Testis (tissue), 3 donors: ENCODE measurements around the gene DNAJC15. TPM values are rescaled to one million over a fixed set of nuclear protein-coding genes. Genes with fewer than 3 reads are reported as not detected.
A peak's percentile ranks its signal among the peaks of the same experiment; 100 is the strongest.

Source experiments
- DNase-seq: peaks from one replicate; pipeline ENCODE4 v3.0.0-alpha.2; 2019
- H3K27ac ChIP-seq, 2 donors: fragments of 200-600 bp; sonication (generic); one replicate each; pipeline ENCODE4 v1.5.1; 2019
- H3K27me3 ChIP-seq: fragments of 200-600 bp; sonication (generic); one replicate; pipeline ENCODE4 v1.5.1; 2019
- H3K36me3 ChIP-seq: fragments of 200-600 bp; sonication (generic); one replicate; pipeline ENCODE4 v1.5.1; 2017; ENCODE audit warnings: low read depth; ENCODE audit errors: missing control alignments
- H3K4me1 ChIP-seq: fragments of 200-600 bp; sonication (generic); one replicate; pipeline ENCODE4 v1.5.1; 2019
- H3K4me3 ChIP-seq, 2 donors: fragments of 200-600 bp; sonication (generic); one replicate each; pipeline ENCODE4 v1.5.1; 2017 to 2019
- H3K9me3 ChIP-seq: fragments of 200-600 bp; sonication (generic); one replicate; pipeline ENCODE4 v1.5.1; 2017
- POLR2A ChIP-seq: fragments of 450-650 bp; IDR thresholded peaks from one replicate; pipeline ENCODE4 v1.6.1; 2017; ENCODE audit warnings: antibody characterized with exemption, mild to moderate bottlenecking, moderate library complexity
- WGBS, 2 donors: methylation state at CpG; one replicate each; pipeline ENCODE4 v1.1.5; 2018; 5-methylcytosine and 5-hydroxymethylcytosine counted together
- intact Hi-C: fragments of 100-400 bp; cut with DNase I; formaldehyde crosslinking; loops from one replicate; pipeline ENCODE4 v1.15.1; 2023; ENCODE audit warnings: low total_unique reads
- polyA plus RNA-seq: library from polyadenylated mRNA; stranded (reverse); fragments of 350-450 nt; fragmentation: Illumina TruSeq; extraction: RNeasy Lipid Tissue Mini Kit (QIAGEN cat#74804); gene quantifications from one replicate; pipeline ENCODE4 v1.2.3, GENCODE V29; 2014; ENCODE audit warnings: low read depth, low replicate concordance; ENCODE audit not compliant: insufficient read depth
- total RNA-seq, 2 donors: library from RNA; depleted of rRNA; stranded (reverse); fragments of >200 nt; gene quantifications; one replicate each; pipeline ENCODE4 v1.2.3, GENCODE V29; 2016
- TF ChIP-seq, protein P1 (sequence below), 3 experiments: fragments of 450-650 bp in 2 of 3; fragments of 200-600 bp in 1 of 3; sonication (generic) in 1 of 3; IDR thresholded peaks; one replicate each; pipeline ENCODE4 v1.5.1; 2016 to 2019; ENCODE audit warnings: antibody characterized with exemption in 3 of 3, mild to moderate bottlenecking in 2 of 3, moderate library complexity in 1 of 3

The DNAJC15 gene
- total and polyA plus RNA-seq, 3 donors from 2014 or later = 11.8 to 49.8 (median 17.2) TPM

DNA sequence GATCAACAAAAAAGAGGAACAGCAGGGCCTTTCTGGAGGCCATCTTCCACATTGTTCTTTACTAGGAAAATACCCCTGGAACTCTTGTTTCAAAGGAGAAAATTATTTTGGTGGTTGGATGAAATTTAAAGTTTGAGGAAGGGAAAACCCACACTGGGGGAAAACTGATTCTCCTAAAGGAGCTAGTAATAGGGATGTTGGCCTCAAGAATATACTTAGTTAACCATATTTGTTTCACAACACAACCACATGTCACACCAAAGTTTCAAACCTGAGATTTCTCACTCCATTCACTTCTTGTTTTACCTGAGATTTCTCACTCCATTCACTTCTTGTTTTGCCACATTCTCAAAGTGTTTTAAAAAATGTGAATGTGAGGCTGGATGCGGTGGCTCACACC lies 28.5 kb upstream of the DNAJC15 start:
- WGBS, 2 donors = 88 to 93% methylated on average over 1 of the region's 1 CpG

GRCh38 chr13:42996584-42996983 lies 26.8 kb upstream of the DNAJC15 start:
- Histone ChIP-seq H3K36me3 (no peaks in the 10 kb centered on the region), H3K9me3 (no peaks in the 10 kb centered on the region), H3K27me3 (no peaks in the 10 kb centered on the region), H3K4me1 (no peaks in the 10 kb centered on the region), H3K27ac (no peak overlapping the region), H3K4me3 (no peak overlapping the region)
- 73 to 88% methylated on average over 3 of the region's 3 CpGs for WGBS, 2 donors
- no peak for DNase-seq
- TF ChIP-seq POLR2A = no peak
- TF ChIP-seq, protein P1, sequence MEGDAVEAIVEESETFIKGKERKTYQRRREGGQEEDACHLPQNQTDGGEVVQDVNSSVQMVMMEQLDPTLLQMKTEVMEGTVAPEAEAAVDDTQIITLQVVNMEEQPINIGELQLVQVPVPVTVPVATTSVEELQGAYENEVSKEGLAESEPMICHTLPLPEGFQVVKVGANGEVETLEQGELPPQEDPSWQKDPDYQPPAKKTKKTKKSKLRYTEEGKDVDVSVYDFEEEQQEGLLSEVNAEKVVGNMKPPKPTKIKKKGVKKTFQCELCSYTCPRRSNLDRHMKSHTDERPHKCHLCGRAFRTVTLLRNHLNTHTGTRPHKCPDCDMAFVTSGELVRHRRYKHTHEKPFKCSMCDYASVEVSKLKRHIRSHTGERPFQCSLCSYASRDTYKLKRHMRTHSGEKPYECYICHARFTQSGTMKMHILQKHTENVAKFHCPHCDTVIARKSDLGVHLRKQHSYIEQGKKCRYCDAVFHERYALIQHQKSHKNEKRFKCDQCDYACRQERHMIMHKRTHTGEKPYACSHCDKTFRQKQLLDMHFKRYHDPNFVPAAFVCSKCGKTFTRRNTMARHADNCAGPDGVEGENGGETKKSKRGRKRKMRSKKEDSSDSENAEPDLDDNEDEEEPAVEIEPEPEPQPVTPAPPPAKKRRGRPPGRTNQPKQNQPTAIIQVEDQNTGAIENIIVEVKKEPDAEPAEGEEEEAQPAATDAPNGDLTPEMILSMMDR (IDR thresholded peaks at IDR 0.05) = no peak
- intact Hi-C loops = no loop called here

More for the DNA sequence above, 28.5 kb upstream of the DNAJC15 start:
- H3K27ac ChIP-seq = no peak overlapping the region
- no peaks in the 10 kb centered on the region for H3K9me3 ChIP-seq
- intact Hi-C loops = no loop called here
- no peak overlapping the region for H3K4me3 ChIP-seq
- H3K4me1 ChIP-seq = peaks cover 14% of the 10 kb centered on the region
- no peaks in the 10 kb centered on the region for H3K27me3 ChIP-seq
- no peak for DNase-seq
- TF ChIP-seq, protein P1 (IDR thresholded peaks at IDR 0.05) = no peak
- TF ChIP-seq POLR2A = no peak
- H3K36me3 ChIP-seq = no peaks in the 10 kb centered on the region

- H3K36me3 ChIP-seq = no peaks in the 10 kb centered on the region
- H3K9me3 ChIP-seq = no peaks in the 10 kb centered on the region
- no peak for DNase-seq
- no peaks in the 10 kb centered on the region for H3K27me3 ChIP-seq
- H3K27ac ChIP-seq = no peak overlapping the region
- intact Hi-C loops = no loop called here
- 86 to 92% methylated on average over 2 of the region's 2 CpGs for WGBS, 2 donors
- no peak for TF ChIP-seq POLR2A
- TF ChIP-seq, protein P1 (IDR thresholded peaks at IDR 0.05) = no peak
- H3K4me1 ChIP-seq = no peaks in the 10 kb centered on the region
- no peak overlapping the region for H3K4me3 ChIP-seq
These were observed 26.0 kb upstream of the DNAJC15 start for GRCh38 chr13:42997381-42997780.

DNA sequence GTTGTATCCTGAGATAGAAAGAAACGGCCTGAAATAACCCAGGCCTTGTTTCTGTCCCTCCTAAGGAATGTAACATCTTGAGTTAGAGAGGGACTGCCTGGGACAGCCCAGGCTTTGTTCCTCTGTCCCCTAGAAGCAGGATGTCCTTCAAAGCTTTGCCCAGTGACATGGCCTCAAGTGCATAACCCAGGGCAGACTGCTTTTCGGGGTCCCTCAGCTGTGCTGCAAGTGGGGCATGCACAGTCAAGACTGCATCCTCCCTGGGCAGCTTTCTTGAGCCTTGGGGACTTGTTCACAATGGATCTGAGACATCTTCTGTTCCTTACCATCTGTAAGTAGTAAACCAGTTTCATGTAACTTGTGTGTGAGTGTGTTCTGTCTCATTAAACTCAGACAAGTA lies 23.9 kb upstream of the DNAJC15 start:
- peak overlapping the region; percentile 52 to 54 for H3K27ac ChIP-seq
- 63 to 81% methylated on average over 2 of the region's 2 CpGs for WGBS, 2 donors
- TF ChIP-seq, protein P1 (IDR thresholded peaks at IDR 0.05) = no peak
- TF ChIP-seq POLR2A = no peak
- H3K9me3 ChIP-seq = no peaks in the 10 kb centered on the region
- H3K36me3 ChIP-seq = no peaks in the 10 kb centered on the region
- H3K4me3 ChIP-seq = no peak overlapping the region
- no peaks in the 10 kb centered on the region for H3K27me3 ChIP-seq
- no peaks in the 10 kb centered on the region for H3K4me1 ChIP-seq
- DNase-seq = peak; percentile 40
- intact Hi-C loops = no loop called here

DNA sequence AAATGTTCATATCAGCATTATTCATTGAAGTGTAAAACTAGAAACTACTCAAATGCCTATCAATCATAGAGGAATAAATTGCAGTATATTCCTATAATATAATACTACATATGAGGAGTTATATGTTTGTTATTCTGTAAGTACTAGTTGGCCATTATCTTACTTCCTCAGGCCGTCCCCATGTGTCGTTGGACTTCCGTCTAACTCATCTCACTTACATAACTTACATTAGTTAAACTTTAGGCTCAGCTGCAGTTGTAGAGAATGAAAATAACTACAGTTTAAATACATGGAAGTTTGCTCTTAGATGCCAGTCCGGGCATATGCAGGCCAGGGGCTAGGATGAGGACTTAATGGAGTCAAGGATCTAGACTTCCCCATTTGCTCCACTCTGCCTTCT lies 22.7 kb upstream of the DNAJC15 start:
- H3K4me3 ChIP-seq = no peak overlapping the region
- H3K27ac ChIP-seq = no peak overlapping the region
- H3K4me1 ChIP-seq = peaks cover 3% of the 10 kb centered on the region
- no peak for TF ChIP-seq POLR2A
- TF ChIP-seq, protein P1 (IDR thresholded peaks at IDR 0.05) = no peak
- intact Hi-C loops = no loop called here
- no peak for DNase-seq
- H3K9me3 ChIP-seq = no peaks in the 10 kb centered on the region
- no peaks in the 10 kb centered on the region for H3K36me3 ChIP-seq
- WGBS, 2 donors = 69 to 74% methylated on average over 4 of the region's 4 CpGs
- H3K27me3 ChIP-seq = no peaks in the 10 kb centered on the region
